22Rv1 (cell line): Measurements from ENCODE around the gene GALNTL6.
"Not testable (repeated sequence)": the region's sequence is repeated elsewhere in the genome, so short reads cannot be mapped to it uniquely, and the experiment has no call there.

ENCODE experiments used
- CTCF ChIP-seq: fragments of 450-650 bp; IDR thresholded peaks from 2 replicates; pipeline ENCODE4 v1.5.1; 2017; ENCODE audit warnings: mild to moderate bottlenecking
- ZFX ChIP-seq: fragments of 450-650 bp; IDR thresholded peaks from 2 replicates; pipeline ENCODE4 v1.6.1; 2017; ENCODE audit warnings: antibody characterized with exemption, borderline replicate concordance

- TF ChIP-seq CTCF, ZFX: not testable (repeated sequence)
These were observed 1228.9 kb downstream of the GALNTL6 start for GRCh38 chr4:173042139-173042538.
